ENCODE data around the gene NLGN1. TPM values are rescaled to one million over a fixed set of nuclear protein-coding genes. Genes with fewer than 3 reads are reported as not detected.

Gene NLGN1
- total RNA-seq, 1 experiment from 2014 or later, result not detected

DNA sequence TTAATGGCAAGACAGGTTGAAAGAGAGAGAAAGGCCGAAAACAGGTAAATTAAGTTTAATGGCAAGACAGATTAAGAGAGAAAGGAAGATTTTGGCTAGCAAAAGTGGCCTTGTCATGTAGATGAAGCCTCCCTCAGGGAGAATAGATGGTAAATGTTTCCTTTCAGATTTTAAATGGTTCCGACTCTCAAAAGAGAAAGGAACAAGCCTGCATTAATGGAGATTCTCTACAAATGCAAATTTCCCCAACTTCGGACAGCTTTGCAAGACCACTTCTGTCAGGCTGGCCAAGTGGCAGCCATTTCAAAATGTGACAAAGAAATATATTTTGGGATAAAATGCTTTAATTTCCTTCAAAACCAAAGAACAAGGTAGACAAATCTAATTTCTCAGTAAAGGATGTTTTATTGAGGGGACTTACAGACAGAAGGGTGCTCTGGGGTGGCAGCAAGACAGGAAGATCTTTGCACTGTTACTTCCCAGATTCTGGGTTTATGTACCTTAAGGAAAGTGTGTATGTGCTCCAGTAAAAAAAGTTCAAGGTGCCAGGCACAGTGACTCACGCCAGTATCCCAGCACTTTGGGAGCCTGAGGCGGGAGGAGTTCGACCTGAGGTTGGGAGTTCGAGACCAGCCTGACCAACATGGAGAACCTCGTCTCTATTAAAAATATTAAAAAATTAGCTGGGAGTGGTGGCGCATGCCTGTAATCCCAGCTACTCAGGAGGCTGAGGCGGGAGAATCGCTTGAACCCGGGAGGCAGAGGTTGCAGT lies 835.3 kb downstream of the NLGN1 start:
- ATAC-seq (no peak), DNase-seq (ENCODE audit: low read depth, low spot score) (no peak)
- no peak for TF ChIP-seq EZH2phosphoT487 (IDR thresholded peaks at IDR 0.05; ENCODE audit: borderline replicate concordance)
- TF ChIP-seq RAD21 (IDR thresholded peaks at IDR 0.05; ENCODE audit: low read depth), result no peak
- no peak for TF ChIP-seq ZFX (IDR thresholded peaks at IDR 0.05)
- TF ChIP-seq, protein P1, sequence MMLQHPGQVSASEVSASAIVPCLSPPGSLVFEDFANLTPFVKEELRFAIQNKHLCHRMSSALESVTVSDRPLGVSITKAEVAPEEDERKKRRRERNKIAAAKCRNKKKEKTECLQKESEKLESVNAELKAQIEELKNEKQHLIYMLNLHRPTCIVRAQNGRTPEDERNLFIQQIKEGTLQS (IDR thresholded peaks at IDR 0.05), result no peak
- TF ChIP-seq SRF (IDR thresholded peaks at IDR 0.05; ENCODE audit: low read depth), result no peak
- no peak for TF ChIP-seq POLR2AphosphoS5 (IDR thresholded peaks at IDR 0.05; ENCODE audit: low read depth, low read length)
- Histone ChIP-seq H2AFZ (ENCODE audit: low read depth, low read length, poor library complexity, severe bottlenecking) (no peak overlapping the region), H3K9ac (ENCODE audit: low read length) (no peak overlapping the region), H3K4me1 (ENCODE audit: control insufficient read depth in 1 of 2, insufficient read depth in 2 of 2, low read length in 2 of 2) (no peaks in the 10 kb centered on the region), H3K79me2 (ENCODE audit: insufficient read depth, low read length) (no peaks in the 10 kb centered on the region), H3K4me2 (ENCODE audit: low read length) (no peak overlapping the region), H3K27me3 (ENCODE audit: insufficient read depth, low read length) (no peaks in the 10 kb centered on the region), H4K20me1 (ENCODE audit: insufficient read depth) (no peaks in the 10 kb centered on the region), H3K9me2 (ENCODE audit: insufficient read depth) (no peaks in the 10 kb centered on the region), H3K27ac (ENCODE audit: low read depth, low read length) (no peak overlapping the region), H3K36me3 (ENCODE audit: control insufficient read depth in 1 of 2, insufficient read depth in 2 of 2, low read length in 2 of 2) (no peaks in the 10 kb centered on the region), H3K9me3 (ENCODE audit: control insufficient read depth in 1 of 2, insufficient read depth in 1 of 2, low read depth in 1 of 2, low read length in 2 of 2) (no peaks in the 10 kb centered on the region), H3K4me3 (replicated peaks in 1 of 2; ENCODE audit: low read depth in 1 of 2, low read length in 2 of 2) (no peak overlapping the region)
- BruUV-seq (replicated peaks), result no TSS peak
- intact Hi-C loops (cut with micrococcal nuclease), result no loop called here
- POLR2A ChIA-PET, result no interaction called here
- RAD21 ChIA-PET (ENCODE audit: low non-redundant PET in 1 of 2, low total read pairs in 2 of 2, uncharacterized antibody in 2 of 2, unreplicated experiment in 2 of 2), result no interaction called here
- CTCF ChIA-PET, result no interaction called here

DNA sequence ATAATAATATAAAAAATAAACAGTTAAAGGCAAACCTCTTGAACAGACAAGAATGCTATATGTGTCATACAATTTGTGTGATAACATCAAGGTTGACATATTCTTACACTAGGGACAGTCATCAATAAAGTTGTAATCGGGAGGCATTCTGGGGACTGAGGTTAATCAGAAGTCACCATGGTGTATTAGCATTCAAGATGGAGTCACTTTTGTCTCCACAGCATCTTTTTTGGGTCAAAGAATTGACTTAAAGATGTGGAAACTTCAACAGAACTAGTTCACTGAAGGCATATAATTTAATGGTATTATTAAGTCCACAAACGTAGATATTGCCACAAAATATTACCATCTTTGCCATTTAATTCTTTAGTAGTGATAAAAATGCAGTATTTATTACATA lies 836.0 kb downstream of the NLGN1 start:
- no peak for DNase-seq (ENCODE audit: low read depth, low spot score)
- no peaks in the 10 kb centered on the region for H3K36me3 ChIP-seq (ENCODE audit: control insufficient read depth in 1 of 2, insufficient read depth in 2 of 2, low read length in 2 of 2)
- no peaks in the 10 kb centered on the region for H3K79me2 ChIP-seq (ENCODE audit: insufficient read depth, low read length)
- no peak for ATAC-seq
- intact Hi-C loops (cut with micrococcal nuclease), result no loop called here
- no peak overlapping the region for H3K27ac ChIP-seq (ENCODE audit: low read depth, low read length)
- BruUV-seq (replicated peaks), result no TSS peak
- ChIA-PET CTCF (no interaction called here), POLR2A (no interaction called here), RAD21 (ENCODE audit: low non-redundant PET in 1 of 2, low total read pairs in 2 of 2, uncharacterized antibody in 2 of 2, unreplicated experiment in 2 of 2) (no interaction called here)
- H3K9ac ChIP-seq (ENCODE audit: low read length), result no peak overlapping the region
- no peak overlapping the region for H2AFZ ChIP-seq (ENCODE audit: low read depth, low read length, poor library complexity, severe bottlenecking)
- no peaks in the 10 kb centered on the region for H4K20me1 ChIP-seq (ENCODE audit: insufficient read depth)
- no peaks in the 10 kb centered on the region for H3K9me2 ChIP-seq (ENCODE audit: insufficient read depth)
- no peak overlapping the region for H3K4me3 ChIP-seq (replicated peaks in 1 of 2; ENCODE audit: low read depth in 1 of 2, low read length in 2 of 2)
- H3K27me3 ChIP-seq (ENCODE audit: insufficient read depth, low read length), result no peaks in the 10 kb centered on the region
- H3K4me2 ChIP-seq (ENCODE audit: low read length), result no peak overlapping the region
- no peaks in the 10 kb centered on the region for H3K4me1 ChIP-seq (ENCODE audit: control insufficient read depth in 1 of 2, insufficient read depth in 2 of 2, low read length in 2 of 2)
- H3K9me3 ChIP-seq (ENCODE audit: control insufficient read depth in 1 of 2, insufficient read depth in 1 of 2, low read depth in 1 of 2, low read length in 2 of 2), result no peaks in the 10 kb centered on the region
- TF ChIP-seq EZH2 (IDR thresholded peaks at IDR 0.05) (no peak), RAD21 (IDR thresholded peaks at IDR 0.05; ENCODE audit: low read depth) (no peak), CEBPB (IDR thresholded peaks at IDR 0.05; ENCODE audit: low read depth) (no peak), CBX3 (IDR thresholded peaks at IDR 0.05; ENCODE audit: low read depth) (no peak), SIN3A (IDR thresholded peaks at IDR 0.05; ENCODE audit: low read depth) (no peak)
- TF ChIP-seq, protein P2, sequence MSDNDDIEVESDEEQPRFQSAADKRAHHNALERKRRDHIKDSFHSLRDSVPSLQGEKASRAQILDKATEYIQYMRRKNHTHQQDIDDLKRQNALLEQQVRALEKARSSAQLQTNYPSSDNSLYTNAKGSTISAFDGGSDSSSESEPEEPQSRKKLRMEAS (IDR thresholded peaks at IDR 0.05), result no peak
- TF ChIP-seq, protein P3, sequence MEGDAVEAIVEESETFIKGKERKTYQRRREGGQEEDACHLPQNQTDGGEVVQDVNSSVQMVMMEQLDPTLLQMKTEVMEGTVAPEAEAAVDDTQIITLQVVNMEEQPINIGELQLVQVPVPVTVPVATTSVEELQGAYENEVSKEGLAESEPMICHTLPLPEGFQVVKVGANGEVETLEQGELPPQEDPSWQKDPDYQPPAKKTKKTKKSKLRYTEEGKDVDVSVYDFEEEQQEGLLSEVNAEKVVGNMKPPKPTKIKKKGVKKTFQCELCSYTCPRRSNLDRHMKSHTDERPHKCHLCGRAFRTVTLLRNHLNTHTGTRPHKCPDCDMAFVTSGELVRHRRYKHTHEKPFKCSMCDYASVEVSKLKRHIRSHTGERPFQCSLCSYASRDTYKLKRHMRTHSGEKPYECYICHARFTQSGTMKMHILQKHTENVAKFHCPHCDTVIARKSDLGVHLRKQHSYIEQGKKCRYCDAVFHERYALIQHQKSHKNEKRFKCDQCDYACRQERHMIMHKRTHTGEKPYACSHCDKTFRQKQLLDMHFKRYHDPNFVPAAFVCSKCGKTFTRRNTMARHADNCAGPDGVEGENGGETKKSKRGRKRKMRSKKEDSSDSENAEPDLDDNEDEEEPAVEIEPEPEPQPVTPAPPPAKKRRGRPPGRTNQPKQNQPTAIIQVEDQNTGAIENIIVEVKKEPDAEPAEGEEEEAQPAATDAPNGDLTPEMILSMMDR (IDR thresholded peaks at IDR 0.05 in 2 of 3, conservative IDR thresholded peaks at IDR 0.05 in 1 of 3; ENCODE audit: borderline replicate concordance in 1 of 3, insufficient read depth in 1 of 3, low read depth in 2 of 3, low read length in 2 of 3), result no peak
- TF ChIP-seq, protein P4, sequence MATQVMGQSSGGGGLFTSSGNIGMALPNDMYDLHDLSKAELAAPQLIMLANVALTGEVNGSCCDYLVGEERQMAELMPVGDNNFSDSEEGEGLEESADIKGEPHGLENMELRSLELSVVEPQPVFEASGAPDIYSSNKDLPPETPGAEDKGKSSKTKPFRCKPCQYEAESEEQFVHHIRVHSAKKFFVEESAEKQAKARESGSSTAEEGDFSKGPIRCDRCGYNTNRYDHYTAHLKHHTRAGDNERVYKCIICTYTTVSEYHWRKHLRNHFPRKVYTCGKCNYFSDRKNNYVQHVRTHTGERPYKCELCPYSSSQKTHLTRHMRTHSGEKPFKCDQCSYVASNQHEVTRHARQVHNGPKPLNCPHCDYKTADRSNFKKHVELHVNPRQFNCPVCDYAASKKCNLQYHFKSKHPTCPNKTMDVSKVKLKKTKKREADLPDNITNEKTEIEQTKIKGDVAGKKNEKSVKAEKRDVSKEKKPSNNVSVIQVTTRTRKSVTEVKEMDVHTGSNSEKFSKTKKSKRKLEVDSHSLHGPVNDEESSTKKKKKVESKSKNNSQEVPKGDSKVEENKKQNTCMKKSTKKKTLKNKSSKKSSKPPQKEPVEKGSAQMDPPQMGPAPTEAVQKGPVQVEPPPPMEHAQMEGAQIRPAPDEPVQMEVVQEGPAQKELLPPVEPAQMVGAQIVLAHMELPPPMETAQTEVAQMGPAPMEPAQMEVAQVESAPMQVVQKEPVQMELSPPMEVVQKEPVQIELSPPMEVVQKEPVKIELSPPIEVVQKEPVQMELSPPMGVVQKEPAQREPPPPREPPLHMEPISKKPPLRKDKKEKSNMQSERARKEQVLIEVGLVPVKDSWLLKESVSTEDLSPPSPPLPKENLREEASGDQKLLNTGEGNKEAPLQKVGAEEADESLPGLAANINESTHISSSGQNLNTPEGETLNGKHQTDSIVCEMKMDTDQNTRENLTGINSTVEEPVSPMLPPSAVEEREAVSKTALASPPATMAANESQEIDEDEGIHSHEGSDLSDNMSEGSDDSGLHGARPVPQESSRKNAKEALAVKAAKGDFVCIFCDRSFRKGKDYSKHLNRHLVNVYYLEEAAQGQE (IDR thresholded peaks at IDR 0.05; ENCODE audit: low read depth), result no peak
